ENCODE results near the gene CNKSR3. TPM values are rescaled to one million over a fixed set of nuclear protein-coding genes. Genes with fewer than 3 reads are reported as not detected.

The CNKSR3 gene
- total and polyA plus RNA-seq, 2 of the 8 experiments (the other 6 are each of a cell fraction or from before 2014, with no cell fraction given): 1.2 to 6.2 TPM

DNA sequence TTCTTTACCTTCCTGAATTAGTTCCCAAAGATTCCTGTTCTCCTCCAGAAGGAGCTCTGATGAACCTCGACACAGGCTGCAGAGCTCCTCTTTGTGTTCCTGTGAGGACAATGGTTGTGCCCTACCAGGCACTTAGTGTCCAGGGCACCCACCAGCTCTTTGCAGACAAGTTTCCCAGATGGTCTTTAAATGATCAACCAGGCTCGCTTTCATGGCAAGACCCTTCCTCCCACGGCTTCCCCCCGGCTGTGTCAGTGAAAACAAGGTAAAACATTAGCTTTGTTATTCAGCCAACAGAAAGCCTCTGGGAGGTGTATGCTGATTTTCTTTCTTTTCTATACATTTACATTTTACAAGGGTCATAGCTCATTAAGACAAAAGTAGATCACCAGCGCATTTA, 32.3 kb upstream of the CNKSR3 start:
- Histone ChIP-seq H2AK5ac (ENCODE audit: low read depth, low read length) (no peak overlapping the region), H3K9ac (replicated peaks in 1 of 4; ENCODE audit: extremely low read depth in 1 of 4, low read depth in 3 of 4, low read length in 3 of 4) (no peak overlapping the region), H3K79me2 (ENCODE audit: control insufficient read depth in 1 of 2, insufficient read depth in 2 of 2, low read length in 2 of 2) (no peaks in the 10 kb centered on the region), H2BK5ac (ENCODE audit: low read depth, low read length) (no peak overlapping the region), H2BK15ac (ENCODE audit: low read length) (no peak overlapping the region), H3K79me1 (ENCODE audit: low read depth, low read length) (no peaks in the 10 kb centered on the region), H3K23ac (ENCODE audit: insufficient read length) (no peak overlapping the region), H3K27me3 (replicated peaks in 1 of 4; ENCODE audit: control insufficient read depth in 3 of 4, extremely low read depth in 1 of 4, insufficient read depth in 3 of 4, low read length in 3 of 4) (peaks cover 0 to 6% (median 1%) of the 10 kb centered on the region in 4 experiments; a peak in 3 of 7 replicates), H2AFZ (ENCODE audit: low read length) (no peak overlapping the region), H4K8ac (ENCODE audit: extremely low read depth, insufficient read depth, low read length) (no peak overlapping the region), H2BK120ac (replicated peaks; ENCODE audit: low read depth, low read length) (no peak overlapping the region), H4K91ac (replicated peaks; ENCODE audit: insufficient read length, low read length) (no peak overlapping the region), H3K4me3 (ENCODE audit: extremely low read depth in 1 of 4, insufficient read depth in 2 of 4, low read depth in 3 of 4, low read length in 4 of 4) (peak overlapping the region in 1 of 4 experiments; percentile 36; a peak in 1 of 8 replicates), H3K4me2 (ENCODE audit: insufficient read depth in 1 of 2, low read depth in 2 of 2, low read length in 2 of 2) (peak overlapping the region; percentile 30 to 48; a peak in 3 of 4 replicates), H2BK12ac (ENCODE audit: low read depth, low read length) (no peak overlapping the region), H3K27ac (ENCODE audit: low read depth, low read length) (no peak overlapping the region), H3K56ac (replicated peaks; ENCODE audit: insufficient read length, low read depth, low read length) (no peak overlapping the region), H3K9me3 (ENCODE audit: insufficient read depth in 2 of 2, low read depth in 1 of 2, low read length in 1 of 2) (no peaks in the 10 kb centered on the region), H3K36me3 (ENCODE audit: control insufficient read depth in 2 of 4, insufficient read depth in 4 of 4, low read length in 3 of 4) (no peaks in the 10 kb centered on the region), H3K18ac (ENCODE audit: extremely low read depth, low read length) (no peak overlapping the region), H4K20me1 (replicated peaks in 1 of 2; ENCODE audit: control insufficient read depth in 1 of 2, insufficient read depth in 2 of 2, low read length in 2 of 2) (no peaks in the 10 kb centered on the region), H3K23me2 (ENCODE audit: low read depth, low read length) (no peaks in the 10 kb centered on the region), H4K5ac (ENCODE audit: insufficient read length, low read depth, low read length) (no peak overlapping the region), H2BK20ac (ENCODE audit: low read length) (no peak overlapping the region), H3K14ac (ENCODE audit: insufficient read length) (no peak overlapping the region), H3K4me1 (replicated peaks in 1 of 4; ENCODE audit: control insufficient read depth in 3 of 4, insufficient read depth in 4 of 4, low read length in 3 of 4) (peaks cover 2 to 8% (median 7%) of the 10 kb centered on the region in 4 experiments; a peak in 6 of 7 replicates), H3K4ac (replicated peaks; ENCODE audit: insufficient read length, low read depth, low read length) (no peak overlapping the region)
- FAIRE-seq: peak; percentile 98
- peak; percentile 73 to 83 for DNase-seq (ENCODE audit: low read depth in 1 of 2, low spot score in 2 of 2)
- ChIA-PET CTCF (ENCODE audit: partially characterized antibody) (interaction anchor here (0.6 to 1.7 kb wide), 4 partner anchors 32 to 265 kb away, joined by 3 to 4 read pairs (median 3); partner anchors contain the start of gene CNKSR3), POLR2A (ENCODE audit: partially characterized antibody) (interaction anchor here (0.8 to 1.4 kb wide), 6 partner anchors 12 to 92 kb away, joined by 3 to 7 read pairs (median 3); partner anchors contain the start of gene CNKSR3)
- WGBS, 2 experiments (ENCODE audit: extremely low coverage in 1 of 2, insufficient coverage in 1 of 2, insufficient read length in 1 of 2, insufficient replicate concordance in 2 of 2, low coverage in 1 of 2, low lambda C conversion rate in 2 of 2, missing lambda C conversion rate in 1 of 2): 8% methylated on average over 5 of the region's 5 CpGs; no CpG with 5 or more reads in 1 of the 2 experiments
- no peak for TF ChIP-seq TAF1 (IDR thresholded peaks at IDR 0.05; ENCODE audit: low read depth, low read length)
- TF ChIP-seq CTCF (IDR thresholded peaks at IDR 0.05; ENCODE audit: control extremely low read depth in 1 of 3, insufficient read depth in 1 of 3, low read depth in 1 of 3, low read length in 3 of 3): no peak
